Epithelial cell of proximal tubule (primary cell): ENCODE results near the gene NUP42. TPM values are rescaled to one million over a fixed set of nuclear protein-coding genes. Genes with fewer than 3 reads are reported as not detected.

Source experiments
- DNase-seq: peaks from one replicate; pipeline ENCODE4 v3.0.0-alpha.2; 2011; ENCODE audit warnings: low read depth
- H3K4me3 ChIP-seq: 2 replicates; pipeline ENCODE4 v1.5.1; 2011; ENCODE audit warnings: low read depth, mild to moderate bottlenecking, low read length
- total RNA-seq: library from RNA; depleted of rRNA; stranded (reverse); fragments of >200 nt; gene quantifications from 2 replicates; pipeline ENCODE4 v1.2.3, GENCODE V29; 2015
- TF ChIP-seq, protein P1 (sequence below): conservative IDR thresholded peaks from 2 replicates; pipeline ENCODE4 v1.5.1; 2012; ENCODE audit warnings: low read depth, mild to moderate bottlenecking, low read length

Gene NUP42
- total RNA-seq, 1 donor from 2014 or later, result 22.2 TPM

DNA sequence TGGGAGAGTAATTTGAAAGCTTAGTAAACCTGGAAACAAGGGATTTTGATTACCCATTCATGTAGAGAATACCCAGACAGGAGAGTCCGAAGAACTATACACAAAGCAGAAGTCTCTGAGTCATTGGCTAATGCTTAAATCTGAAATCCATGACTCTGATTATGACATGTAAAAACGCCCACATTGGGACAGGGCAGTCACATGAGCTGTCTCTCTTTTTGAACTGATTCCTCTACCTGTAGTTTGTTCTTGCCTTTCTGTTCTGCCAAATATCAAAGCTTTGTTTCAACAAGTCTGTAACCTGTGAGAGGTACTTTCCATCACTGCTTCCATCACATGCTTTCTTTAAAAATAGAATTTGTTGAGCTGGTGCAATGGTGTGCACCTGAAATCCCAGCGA is 60.5 kb downstream of the NUP42 start:
- DNase-seq, result no peak
- TF ChIP-seq, protein P1, sequence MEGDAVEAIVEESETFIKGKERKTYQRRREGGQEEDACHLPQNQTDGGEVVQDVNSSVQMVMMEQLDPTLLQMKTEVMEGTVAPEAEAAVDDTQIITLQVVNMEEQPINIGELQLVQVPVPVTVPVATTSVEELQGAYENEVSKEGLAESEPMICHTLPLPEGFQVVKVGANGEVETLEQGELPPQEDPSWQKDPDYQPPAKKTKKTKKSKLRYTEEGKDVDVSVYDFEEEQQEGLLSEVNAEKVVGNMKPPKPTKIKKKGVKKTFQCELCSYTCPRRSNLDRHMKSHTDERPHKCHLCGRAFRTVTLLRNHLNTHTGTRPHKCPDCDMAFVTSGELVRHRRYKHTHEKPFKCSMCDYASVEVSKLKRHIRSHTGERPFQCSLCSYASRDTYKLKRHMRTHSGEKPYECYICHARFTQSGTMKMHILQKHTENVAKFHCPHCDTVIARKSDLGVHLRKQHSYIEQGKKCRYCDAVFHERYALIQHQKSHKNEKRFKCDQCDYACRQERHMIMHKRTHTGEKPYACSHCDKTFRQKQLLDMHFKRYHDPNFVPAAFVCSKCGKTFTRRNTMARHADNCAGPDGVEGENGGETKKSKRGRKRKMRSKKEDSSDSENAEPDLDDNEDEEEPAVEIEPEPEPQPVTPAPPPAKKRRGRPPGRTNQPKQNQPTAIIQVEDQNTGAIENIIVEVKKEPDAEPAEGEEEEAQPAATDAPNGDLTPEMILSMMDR, result no peak
- no peak overlapping the region for H3K4me3 ChIP-seq

GRCh38 chr7:23242935-23243334 is 61.1 kb downstream of the NUP42 start:
- no peak overlapping the region for H3K4me3 ChIP-seq
- no peak for DNase-seq
- TF ChIP-seq, protein P1, result no peak

- TF ChIP-seq, protein P1, result no peak
- H3K4me3 ChIP-seq, result peak within 1 kb of the TSS; percentile 51
- DNase-seq, result peak; percentile 54
Observed at GRCh38 chr7:23246555-23246954, 64.7 kb downstream of the NUP42 start, which contains the start of gene GPNMB. TSS of gene GPNMB (plus strand) at chr7:23246775. CDS start at chr7:23246858, 83 bp downstream.

DNA sequence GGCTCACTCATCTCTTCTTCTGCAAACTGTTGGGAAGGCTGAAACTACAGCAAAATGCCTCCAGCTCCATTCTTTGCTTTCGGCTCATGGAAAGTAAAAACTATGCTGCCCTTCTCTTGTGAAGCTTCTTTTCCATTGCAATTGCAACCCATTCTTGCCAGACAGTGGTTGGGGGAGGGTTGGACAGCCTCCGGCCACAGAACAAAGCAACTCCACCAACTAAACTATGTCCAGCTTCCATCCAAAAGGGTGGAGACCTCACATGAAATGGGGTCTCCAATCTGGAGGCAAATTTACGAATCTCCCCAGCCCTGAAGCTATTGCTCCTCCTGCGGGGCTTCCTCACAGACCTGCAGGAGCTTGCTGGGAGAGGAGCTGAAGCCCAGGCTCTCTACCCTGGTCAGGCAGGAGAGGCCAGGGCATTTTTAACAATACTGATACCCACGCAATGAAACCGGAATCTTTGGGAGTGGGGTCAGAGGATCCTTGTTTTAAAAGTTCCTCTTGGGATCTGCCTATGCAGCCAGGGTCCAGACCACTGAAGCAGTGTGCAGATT is 65.3 kb downstream of the NUP42 start:
- TF ChIP-seq, protein P1, result no peak
- H3K4me3 ChIP-seq, result peak overlapping the region; percentile 51
- DNase-seq, result no peak

GRCh38 chr7:23247603-23248335 is 65.9 kb downstream of the NUP42 start:
- DNase-seq, result no peak
- peak overlapping the region; percentile 51 for H3K4me3 ChIP-seq
- TF ChIP-seq, protein P1, result no peak

DNA sequence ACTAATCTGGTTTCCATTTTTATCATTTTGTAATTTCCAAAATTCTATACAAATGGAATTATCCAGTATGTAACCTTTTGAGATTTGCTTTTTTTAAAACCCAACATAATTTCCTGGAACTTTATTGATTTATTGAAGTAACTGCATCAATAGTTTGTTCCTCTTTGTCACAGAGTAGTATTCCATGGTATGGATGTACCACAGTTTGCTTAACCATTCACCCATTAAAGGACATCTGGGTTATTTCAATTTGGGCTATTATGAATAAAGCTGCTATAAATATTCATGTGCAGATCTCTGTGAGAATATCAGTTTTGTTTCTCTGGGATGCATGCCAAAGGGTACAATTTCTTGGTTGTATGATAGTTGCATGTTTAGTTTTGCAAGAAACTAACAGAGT is 67.6 kb downstream of the NUP42 start:
- TF ChIP-seq, protein P1, result no peak
- H3K4me3 ChIP-seq, result no peak overlapping the region
- DNase-seq, result no peak

Other genes starting within 250 kb of the NUP42 start
- 29.7 and 32.4 TPM in 2 replicates for gene HYCC1, start 167.9 kb upstream of the NUP42 start, total RNA-seq
- 40.8 and 47.4 TPM in 2 replicates for gene KLHL7, start 76.3 kb upstream of the NUP42 start, total RNA-seq
- gene GPNMB, start 64.7 kb downstream of the NUP42 start, total RNA-seq, result 10.6 and 10.9 TPM in 2 replicates
- gene MALSU1, start 117.3 kb downstream of the NUP42 start, total RNA-seq, result 95.7 and 97.4 TPM in 2 replicates